Stimulated activated CD4-positive, alpha-beta T cell treated with anti-CD3 and anti-CD28 coated beads, Interleukin-1b, Interleukin-23, amount 100 ng/mL, for 1 hour (primary cell): Measurements from ENCODE around the gene MVK.

Experiments used
- DNase-seq, 2 donors: peaks; one replicate each; pipeline ENCODE4 v3.0.0-alpha.2; 2020; ENCODE audit warnings: low read depth in 2 of 2

The MVK gene

DNA sequence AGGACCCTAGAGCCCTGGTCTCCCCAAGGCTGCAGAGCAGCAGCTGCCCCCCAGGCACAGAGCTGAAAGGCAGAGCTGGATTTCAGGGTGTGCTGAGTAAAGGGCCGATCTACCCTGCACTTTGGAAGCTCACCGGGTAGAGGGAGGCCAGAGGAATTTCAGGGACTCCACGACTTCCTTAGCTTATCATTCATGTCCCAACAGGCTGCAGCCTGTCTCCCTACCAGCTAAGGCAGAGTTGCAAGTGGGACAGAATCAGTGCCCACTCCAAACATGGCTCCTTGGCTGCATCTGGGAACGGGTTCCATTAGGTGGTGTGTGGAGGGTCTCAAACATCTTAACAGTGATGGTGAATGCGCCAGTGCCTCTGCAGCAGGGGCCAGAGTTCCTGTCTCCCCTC lies 27.8 kb upstream of the MVK start:
- DNase-seq, result no peak

- DNase-seq, result no peak
Measured at GRCh38 chr12:109547286-109547685, 26.3 kb upstream of the MVK start.

- DNase-seq, result no peak
Measured at GRCh38 chr12:109548258-109548657, 25.3 kb upstream of the MVK start.

- no peak for DNase-seq
Measured at GRCh38 chr12:109549613-109550270, 23.9 kb upstream of the MVK start.

DNA sequence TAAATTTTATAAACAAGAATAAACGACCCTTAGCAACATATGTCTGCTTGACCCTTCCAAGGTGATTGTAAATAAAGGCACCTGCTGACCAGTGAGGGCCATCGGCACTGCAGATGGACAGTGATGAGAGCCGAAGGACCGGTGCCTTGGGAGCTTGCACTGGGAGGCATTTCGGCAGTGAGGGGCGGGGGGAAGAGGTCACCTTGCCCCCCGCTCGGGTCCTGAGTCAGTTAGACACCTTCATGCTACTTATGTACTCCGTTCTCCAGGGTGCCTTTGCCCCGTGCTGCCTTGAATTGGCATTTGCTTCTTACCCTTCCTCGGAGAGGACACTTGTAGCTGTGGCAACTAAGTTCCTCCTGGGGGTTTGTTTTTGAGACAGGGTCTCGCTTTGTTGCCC lies 23.3 kb upstream of the MVK start:
- no peak for DNase-seq

DNA sequence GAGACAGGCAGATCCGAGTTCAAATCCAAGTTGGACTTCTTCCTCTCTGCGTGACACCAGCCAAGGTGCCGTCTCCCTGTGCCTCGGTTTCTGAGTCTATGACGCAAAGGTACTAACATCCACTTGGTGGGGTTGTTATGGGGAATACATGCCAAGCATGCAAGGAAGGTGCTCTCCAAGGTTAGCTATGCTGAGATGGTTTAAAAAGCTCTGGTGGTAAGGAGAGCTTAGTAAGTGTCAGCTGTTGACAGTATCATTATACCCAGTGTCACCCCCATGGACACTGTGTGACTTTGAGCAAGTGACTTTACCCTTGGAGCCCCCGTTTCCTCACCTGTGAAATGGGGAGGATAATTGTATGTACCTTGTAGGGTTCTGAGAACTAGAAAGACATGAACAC lies 22.5 kb upstream of the MVK start:
- DNase-seq, result no peak

GRCh38 chr12:109552971-109553370 lies 20.6 kb upstream of the MVK start:
- DNase-seq, result no peak

- DNase-seq, result no peak
Measured at GRCh38 chr12:109553483-109553882, 20.1 kb upstream of the MVK start.

- DNase-seq, result no peak
Measured at GRCh38 chr12:109553906-109554500, 19.6 kb upstream of the MVK start.

DNA sequence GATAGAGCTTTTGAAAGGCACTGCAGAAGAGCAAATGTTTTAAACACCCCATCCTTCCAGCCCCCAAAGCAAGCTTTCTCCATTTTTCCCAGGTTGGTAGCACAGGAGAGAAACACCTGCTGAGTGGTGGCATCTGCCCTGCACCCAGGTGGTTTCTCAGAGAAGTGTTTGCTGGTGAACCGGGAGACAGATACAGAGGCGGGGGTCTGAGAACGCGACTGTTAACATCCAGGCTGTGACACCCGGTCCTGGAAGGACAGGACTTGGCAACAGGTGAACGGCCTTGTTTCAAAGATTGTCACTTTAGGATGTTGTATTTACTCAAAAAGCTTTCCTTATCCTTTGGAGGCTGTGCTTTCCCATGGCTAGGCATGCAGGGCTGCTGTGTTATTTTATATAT lies 18.8 kb upstream of the MVK start:
- DNase-seq, result no peak

DNA sequence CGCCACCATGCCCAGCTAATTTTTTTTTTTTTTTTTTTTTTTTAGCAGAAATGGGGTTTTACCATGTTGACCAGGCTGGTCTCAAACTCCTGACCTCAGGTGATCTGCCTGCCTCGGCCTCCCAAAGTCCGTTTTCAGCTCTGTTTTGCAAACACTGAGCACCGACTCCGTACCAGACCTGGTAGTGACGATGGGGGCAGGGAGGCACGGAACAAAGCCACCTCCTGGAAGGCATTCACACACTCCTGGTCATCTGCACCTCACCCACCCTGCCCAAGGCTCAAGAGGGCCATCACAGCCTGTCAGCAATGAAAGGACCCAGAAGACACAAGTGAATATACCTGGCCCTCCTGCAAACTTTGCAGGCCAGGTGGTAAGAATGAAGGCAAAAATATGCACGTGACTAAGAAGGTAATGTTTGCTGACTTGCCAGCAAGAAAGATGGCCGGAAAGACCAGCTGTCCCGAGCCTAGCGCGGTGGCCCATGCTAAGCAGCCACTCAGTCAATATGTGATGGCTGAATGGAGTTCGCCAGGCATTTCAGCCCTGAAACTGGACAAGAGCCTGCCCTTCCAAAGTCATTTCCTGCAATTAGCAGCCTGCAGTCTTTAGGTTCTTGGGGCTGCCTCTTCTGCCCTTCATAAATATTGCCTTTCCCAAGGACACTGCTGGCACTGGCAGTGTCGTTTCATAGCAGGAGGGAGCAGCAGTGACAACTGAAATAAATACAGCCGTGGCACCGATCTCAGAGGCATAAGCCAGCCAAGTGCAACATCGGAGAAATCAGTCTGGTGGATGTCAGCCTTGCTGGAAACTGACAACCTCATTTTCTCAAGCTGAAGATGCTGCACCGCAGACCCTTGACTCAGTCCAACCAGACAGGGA lies 17.9 kb upstream of the MVK start:
- no peak for DNase-seq

GRCh38 chr12:109557200-109557599 lies 16.4 kb upstream of the MVK start:
- no peak for DNase-seq

- DNase-seq, result no peak
Measured at GRCh38 chr12:109557805-109558204, 15.8 kb upstream of the MVK start.

- no peak for DNase-seq
Measured at GRCh38 chr12:109558374-109559199, 15.0 kb upstream of the MVK start.

- no peak for DNase-seq
Measured at GRCh38 chr12:109559200-109559505, 14.4 kb upstream of the MVK start.

DNA sequence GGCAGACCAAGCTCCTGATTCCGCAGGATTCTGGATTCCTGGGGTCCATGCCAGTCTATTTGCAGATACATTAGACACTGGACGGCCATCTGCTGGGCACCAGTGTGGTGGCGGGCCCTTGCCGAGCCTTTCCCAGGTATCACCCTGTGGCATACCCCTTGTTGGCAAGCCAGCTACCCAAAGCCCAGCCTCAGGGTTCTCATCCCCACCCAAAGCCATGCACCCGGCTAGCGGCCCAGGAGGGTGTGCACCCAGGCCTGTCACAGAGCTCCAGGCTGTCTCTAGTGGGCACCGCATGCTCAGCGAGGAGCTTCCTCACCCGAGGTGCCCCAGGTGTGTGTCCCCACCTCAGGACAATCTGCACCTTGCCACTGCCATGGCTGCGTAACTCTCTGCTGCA lies 14.0 kb upstream of the MVK start:
- DNase-seq, result no peak

- DNase-seq, result no peak
Measured at GRCh38 chr12:109560867-109561710, 12.5 kb upstream of the MVK start.

DNA sequence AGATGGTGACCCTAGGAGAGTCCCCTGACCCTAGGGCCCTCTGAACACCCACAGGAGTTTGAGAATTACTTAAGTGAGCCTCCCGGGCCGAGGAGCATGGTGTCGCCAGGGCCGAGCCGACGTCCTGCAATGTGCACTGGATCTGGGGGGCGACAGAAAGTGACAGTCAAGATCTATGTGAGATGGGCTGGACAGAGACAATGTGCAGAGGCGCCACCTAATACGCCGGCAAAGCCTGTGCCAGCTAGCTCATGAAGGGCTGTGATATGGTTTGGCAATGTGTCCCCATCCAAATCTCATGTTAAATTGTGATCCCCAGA lies 11.9 kb upstream of the MVK start:
- DNase-seq, result no peak

DNA sequence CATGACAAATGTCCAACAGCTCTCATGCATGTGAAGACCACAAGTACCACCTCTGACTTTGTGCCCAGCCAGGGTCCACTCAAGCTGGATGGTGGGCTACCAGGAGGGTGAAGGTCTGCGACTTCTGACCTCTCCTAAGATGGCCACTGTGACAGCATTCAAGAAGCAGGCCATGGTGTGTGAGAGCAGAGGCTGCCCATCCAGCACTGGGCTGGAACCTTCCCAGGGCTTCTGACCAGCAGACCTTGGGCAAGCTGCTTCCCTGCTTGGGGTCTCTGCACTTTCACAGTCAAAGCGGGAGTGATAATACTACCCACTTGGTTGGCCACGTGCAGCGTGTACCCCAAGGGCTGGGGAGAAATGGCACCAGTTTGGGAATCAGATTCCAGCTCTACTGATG lies 10.7 kb upstream of the MVK start:
- no peak for DNase-seq

- DNase-seq, result no peak
Measured at GRCh38 chr12:109563291-109564284, 10.0 kb upstream of the MVK start.
